Measurements from ENCODE around the gene EPHB2. TPM values are rescaled to one million over a fixed set of nuclear protein-coding genes. Genes with fewer than 3 reads are reported as not detected.

Gene EPHB2
- polyA plus RNA-seq (2012; ENCODE audit: insufficient read length, low read depth): 7.7 TPM

DNA sequence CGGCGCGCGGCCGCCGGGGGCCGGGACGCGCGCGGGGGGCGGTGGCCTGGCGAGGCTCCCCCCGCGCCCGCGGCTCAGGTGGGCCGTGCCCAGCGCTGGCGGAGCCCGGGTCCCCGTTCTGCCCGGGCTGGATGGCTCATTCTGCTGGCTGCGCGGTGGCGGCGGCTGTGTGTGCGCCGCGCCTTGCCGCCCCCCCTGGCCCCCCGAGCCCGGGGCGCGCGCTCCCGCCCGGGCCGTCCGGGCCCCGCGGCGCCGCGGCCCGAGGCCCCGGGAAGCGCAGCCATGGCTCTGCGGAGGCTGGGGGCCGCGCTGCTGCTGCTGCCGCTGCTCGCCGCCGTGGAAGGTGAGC is at the start of gene EPHB2:
TSS of gene EPHB2 (plus strand) at position 139 of the 349 bp plus-strand sequence. CDS start at position 283, 144 bp downstream.
- no peak for TF ChIP-seq FOXP2 (optimal IDR thresholded peaks at IDR 0.05; ENCODE audit: borderline replicate concordance, extremely low read depth, extremely low read length, insufficient read depth)
- TF ChIP-seq SIN3A (IDR thresholded peaks at IDR 0.05; ENCODE audit: borderline replicate concordance, insufficient read depth, low read length): no peak
- TF ChIP-seq, protein P1, sequence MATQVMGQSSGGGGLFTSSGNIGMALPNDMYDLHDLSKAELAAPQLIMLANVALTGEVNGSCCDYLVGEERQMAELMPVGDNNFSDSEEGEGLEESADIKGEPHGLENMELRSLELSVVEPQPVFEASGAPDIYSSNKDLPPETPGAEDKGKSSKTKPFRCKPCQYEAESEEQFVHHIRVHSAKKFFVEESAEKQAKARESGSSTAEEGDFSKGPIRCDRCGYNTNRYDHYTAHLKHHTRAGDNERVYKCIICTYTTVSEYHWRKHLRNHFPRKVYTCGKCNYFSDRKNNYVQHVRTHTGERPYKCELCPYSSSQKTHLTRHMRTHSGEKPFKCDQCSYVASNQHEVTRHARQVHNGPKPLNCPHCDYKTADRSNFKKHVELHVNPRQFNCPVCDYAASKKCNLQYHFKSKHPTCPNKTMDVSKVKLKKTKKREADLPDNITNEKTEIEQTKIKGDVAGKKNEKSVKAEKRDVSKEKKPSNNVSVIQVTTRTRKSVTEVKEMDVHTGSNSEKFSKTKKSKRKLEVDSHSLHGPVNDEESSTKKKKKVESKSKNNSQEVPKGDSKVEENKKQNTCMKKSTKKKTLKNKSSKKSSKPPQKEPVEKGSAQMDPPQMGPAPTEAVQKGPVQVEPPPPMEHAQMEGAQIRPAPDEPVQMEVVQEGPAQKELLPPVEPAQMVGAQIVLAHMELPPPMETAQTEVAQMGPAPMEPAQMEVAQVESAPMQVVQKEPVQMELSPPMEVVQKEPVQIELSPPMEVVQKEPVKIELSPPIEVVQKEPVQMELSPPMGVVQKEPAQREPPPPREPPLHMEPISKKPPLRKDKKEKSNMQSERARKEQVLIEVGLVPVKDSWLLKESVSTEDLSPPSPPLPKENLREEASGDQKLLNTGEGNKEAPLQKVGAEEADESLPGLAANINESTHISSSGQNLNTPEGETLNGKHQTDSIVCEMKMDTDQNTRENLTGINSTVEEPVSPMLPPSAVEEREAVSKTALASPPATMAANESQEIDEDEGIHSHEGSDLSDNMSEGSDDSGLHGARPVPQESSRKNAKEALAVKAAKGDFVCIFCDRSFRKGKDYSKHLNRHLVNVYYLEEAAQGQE (IDR thresholded peaks at IDR 0.05; ENCODE audit: insufficient read depth in 1 of 2, low read depth in 2 of 2, low read length in 2 of 2): no peak
- no peak for TF ChIP-seq POLR2AphosphoS5 (IDR thresholded peaks at IDR 0.05; ENCODE audit: low read depth, low read length)

DNA sequence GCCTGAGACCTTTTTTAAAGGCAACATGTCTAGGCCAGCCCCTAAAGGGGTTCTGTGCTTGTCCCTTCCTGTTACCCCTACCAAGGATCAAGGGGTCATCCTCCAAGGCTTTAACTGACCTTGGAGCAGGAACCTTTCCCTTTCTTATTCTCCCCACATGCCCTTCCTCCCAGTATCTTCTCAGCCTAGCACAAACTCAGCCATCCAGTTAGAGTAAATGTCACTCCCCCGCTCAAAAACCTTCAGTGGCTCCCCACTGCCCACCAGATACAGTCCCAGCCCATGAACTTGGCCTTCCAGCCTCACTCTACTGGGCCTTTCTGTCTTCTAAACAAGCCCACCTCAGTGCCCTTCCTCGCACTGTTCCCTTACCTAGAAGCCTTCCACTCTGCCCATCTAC is 48.8 kb upstream of the EPHB2 start:
- TF ChIP-seq, protein P1 (IDR thresholded peaks at IDR 0.05; ENCODE audit: insufficient read depth in 1 of 2, low read depth in 2 of 2, low read length in 2 of 2): no peak
- no peak for TF ChIP-seq FOXP2 (optimal IDR thresholded peaks at IDR 0.05; ENCODE audit: borderline replicate concordance, extremely low read depth, extremely low read length, insufficient read depth)
- TF ChIP-seq POLR2AphosphoS5 (IDR thresholded peaks at IDR 0.05; ENCODE audit: low read depth, low read length): no peak
- no peak for TF ChIP-seq TAF1 (IDR thresholded peaks at IDR 0.05; ENCODE audit: borderline replicate concordance, insufficient read depth, low read length)
- TF ChIP-seq SIN3A (IDR thresholded peaks at IDR 0.05; ENCODE audit: borderline replicate concordance, insufficient read depth, low read length): no peak

DNA sequence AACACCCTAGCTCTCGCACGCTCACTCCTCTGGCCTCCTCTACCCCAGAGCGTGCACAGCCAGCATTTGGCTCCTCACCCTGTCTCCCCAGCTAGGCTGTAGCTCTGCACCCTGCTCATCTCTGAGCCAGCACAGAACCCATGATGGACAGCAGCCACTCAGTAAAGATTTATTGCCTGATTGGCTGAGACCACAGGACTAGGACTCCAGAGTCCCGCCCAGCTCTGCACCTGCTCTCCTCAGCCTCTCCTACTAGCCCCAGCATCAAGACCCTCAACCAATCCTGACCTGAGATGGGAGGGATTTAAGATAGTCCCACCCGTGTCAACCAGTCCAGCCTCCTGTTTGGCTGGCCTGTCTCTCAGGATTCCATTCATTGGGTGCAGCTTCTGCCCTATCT is 48.3 kb upstream of the EPHB2 start:
- TF ChIP-seq SIN3A (IDR thresholded peaks at IDR 0.05; ENCODE audit: borderline replicate concordance, insufficient read depth, low read length) (no peak), TAF1 (IDR thresholded peaks at IDR 0.05; ENCODE audit: borderline replicate concordance, insufficient read depth, low read length) (no peak), POLR2AphosphoS5 (IDR thresholded peaks at IDR 0.05; ENCODE audit: low read depth, low read length) (no peak), FOXP2 (optimal IDR thresholded peaks at IDR 0.05; ENCODE audit: borderline replicate concordance, extremely low read depth, extremely low read length, insufficient read depth) (no peak)
- TF ChIP-seq, protein P1 (IDR thresholded peaks at IDR 0.05; ENCODE audit: insufficient read depth in 1 of 2, low read depth in 2 of 2, low read length in 2 of 2): no peak

DNA sequence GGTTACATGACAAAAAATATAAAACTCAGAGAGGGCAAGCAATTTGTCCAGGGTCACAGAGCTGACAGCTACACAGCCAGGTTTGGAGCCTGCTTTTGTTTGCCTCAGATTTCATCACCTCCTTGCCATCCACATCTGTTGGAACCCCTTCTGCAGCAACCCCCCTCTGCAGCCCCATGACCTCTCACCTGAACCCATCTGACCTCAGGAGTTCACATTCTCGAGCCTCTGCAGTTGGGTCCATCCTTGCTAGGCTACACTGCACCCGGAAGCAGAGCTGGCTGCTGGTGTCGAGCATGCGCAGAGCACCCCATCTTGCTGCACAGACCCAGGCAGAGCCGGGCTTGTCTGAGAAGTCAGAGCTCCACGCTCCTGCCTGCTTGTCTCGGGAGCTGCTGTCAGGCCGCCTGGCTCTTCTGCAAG is 47.6 kb upstream of the EPHB2 start:
- TF ChIP-seq POLR2AphosphoS5 (IDR thresholded peaks at IDR 0.05; ENCODE audit: low read depth, low read length): no peak
- TF ChIP-seq SIN3A (IDR thresholded peaks at IDR 0.05; ENCODE audit: borderline replicate concordance, insufficient read depth, low read length): no peak
- no peak for TF ChIP-seq FOXP2 (optimal IDR thresholded peaks at IDR 0.05; ENCODE audit: borderline replicate concordance, extremely low read depth, extremely low read length, insufficient read depth)
- TF ChIP-seq, protein P1 (IDR thresholded peaks at IDR 0.05; ENCODE audit: insufficient read depth in 1 of 2, low read depth in 2 of 2, low read length in 2 of 2): no peak
- no peak for TF ChIP-seq TAF1 (IDR thresholded peaks at IDR 0.05; ENCODE audit: borderline replicate concordance, insufficient read depth, low read length)

DNA sequence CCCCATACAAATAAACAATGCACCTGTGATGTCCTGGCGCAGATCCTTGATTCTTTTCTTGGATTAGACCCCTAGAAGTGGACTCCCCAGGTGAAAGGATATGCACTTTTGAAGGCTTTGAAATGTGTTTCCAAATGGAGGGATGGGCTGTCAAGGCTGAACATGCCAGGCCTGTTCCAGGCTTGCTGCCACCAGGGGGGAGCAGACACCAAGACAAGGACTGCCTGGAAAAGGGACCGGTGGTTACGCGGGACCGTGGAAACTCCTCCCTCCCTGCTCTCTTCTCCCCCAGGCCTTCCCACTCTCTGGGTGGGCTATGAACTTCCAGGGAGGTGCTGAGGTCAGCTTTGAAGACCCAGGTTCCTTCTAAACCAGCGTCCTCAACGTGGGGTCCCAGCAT is 44.9 kb upstream of the EPHB2 start:
- TF ChIP-seq TAF1 (IDR thresholded peaks at IDR 0.05; ENCODE audit: borderline replicate concordance, insufficient read depth, low read length) (no peak), POLR2AphosphoS5 (IDR thresholded peaks at IDR 0.05; ENCODE audit: low read depth, low read length) (no peak), FOXP2 (optimal IDR thresholded peaks at IDR 0.05; ENCODE audit: borderline replicate concordance, extremely low read depth, extremely low read length, insufficient read depth) (no peak), SIN3A (IDR thresholded peaks at IDR 0.05; ENCODE audit: borderline replicate concordance, insufficient read depth, low read length) (no peak)
- TF ChIP-seq, protein P1 (IDR thresholded peaks at IDR 0.05; ENCODE audit: insufficient read depth in 1 of 2, low read depth in 2 of 2, low read length in 2 of 2): no peak

All from PFSK-1 (cell line).